Dedifferentiated amniotic fluid mesenchymal stem cell (primary cell): ENCODE data around the gene AFF3.
"Not testable (repeated sequence)": the region's sequence is repeated elsewhere in the genome, so short reads cannot be mapped to it uniquely, and the experiment has no call there.

Experiments used
- DNase-seq: peaks from one replicate; pipeline ENCODE4 v3.0.0-alpha.2; 2016; ENCODE audit errors: extremely low spot score

AFF3 gene

DNA sequence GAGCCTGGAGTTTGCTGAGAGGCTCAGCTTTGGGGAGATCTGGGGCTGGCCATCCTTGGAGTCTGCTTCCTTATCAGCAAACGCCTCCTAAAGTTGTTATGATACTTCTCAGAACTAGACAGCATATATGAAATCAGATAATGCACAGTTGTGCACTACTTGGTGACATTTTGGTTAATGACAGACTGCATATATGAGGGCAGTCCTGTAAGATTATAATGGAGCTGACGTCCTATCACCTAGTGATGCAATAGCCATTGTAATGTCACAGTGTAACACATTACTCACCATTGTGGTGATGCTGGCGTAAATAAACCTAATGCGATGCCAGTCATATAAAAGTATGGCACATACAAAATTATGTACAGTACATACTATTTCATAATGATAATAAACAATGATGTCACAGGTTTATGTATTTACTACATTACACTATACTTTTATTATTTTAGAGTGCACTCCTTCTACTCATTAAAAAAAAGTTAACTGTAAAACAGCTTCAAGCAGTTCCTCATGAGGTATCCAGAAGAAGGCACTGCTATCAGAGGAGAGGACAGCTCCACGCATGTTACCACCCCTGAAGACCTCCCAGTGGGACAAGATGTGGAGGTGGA is 354.5 kb downstream of the AFF3 start:
- no peak for DNase-seq

DNA sequence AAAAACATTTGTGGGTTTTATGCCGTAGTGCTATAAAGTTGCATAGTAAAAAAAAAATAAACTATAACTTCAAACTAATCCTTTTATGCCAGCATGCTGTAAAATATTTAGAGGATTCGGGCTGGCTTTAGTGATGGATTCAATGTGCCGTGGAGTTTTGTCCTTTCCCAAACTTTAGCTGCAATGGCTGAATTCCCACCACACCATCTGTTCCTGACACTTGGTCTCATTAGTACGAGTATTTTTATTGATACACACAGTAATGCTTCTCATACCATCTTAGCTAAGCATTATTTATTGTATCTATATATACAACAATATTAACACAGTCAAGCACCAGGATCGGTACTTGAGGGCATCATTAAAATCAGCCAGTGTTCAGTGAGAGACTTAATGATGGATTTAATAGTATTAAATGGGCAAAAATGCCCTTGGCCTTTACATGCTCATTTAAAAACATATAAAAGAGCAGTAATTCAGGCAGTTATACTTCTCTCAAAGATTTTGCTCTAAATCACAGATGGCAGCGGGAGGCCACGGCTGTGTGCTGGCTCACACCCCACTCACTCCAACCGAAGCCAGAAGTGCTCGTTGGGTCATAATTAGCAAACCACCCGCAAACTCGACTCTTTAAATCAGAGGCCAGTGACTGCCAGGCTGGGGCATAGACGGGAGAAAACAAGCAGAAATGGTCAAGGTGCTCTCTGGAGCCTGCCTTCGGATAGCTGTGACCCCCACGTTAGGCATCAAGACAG is 355.6 kb downstream of the AFF3 start:
- DNase-seq: no peak

DNA sequence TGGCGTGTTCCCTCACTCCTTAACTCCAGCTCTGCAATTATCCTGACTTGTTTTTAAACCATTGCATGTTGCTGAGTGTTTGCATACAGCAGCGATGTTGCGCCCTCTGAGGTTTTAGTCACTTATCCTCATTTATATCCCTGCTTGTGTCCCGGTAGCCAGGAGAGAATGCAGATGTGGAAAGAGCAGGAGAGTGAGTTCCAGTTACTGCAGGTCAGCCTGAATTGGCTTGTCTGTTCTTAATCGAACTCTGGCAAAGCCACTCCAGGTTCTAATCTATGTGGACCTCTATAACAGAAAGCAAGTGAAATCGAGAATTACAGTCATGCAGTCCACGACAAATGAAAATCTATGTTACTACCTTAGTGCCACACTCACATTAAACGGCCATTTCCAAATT is 357.4 kb downstream of the AFF3 start:
- DNase-seq: no peak

DNA sequence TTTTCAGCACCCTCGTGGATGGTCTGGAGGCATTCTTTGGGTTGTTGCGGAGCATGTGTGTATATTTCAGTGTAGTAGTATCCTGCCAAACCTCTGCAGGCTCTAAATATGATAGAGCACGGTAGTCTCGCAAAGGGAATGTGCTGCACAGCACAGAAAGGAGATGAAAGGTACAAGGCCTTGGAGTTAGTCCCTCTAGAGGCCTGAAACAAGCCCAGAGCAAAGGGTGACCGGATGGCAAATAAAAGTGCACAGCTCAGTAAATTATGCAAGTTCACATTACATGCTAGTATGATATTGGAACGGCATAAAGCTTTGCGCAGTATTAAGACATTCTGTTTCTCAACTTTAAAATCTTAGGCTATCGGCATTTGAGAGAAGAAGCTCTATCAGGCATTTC is 358.1 kb downstream of the AFF3 start:
- DNase-seq: no peak

DNA sequence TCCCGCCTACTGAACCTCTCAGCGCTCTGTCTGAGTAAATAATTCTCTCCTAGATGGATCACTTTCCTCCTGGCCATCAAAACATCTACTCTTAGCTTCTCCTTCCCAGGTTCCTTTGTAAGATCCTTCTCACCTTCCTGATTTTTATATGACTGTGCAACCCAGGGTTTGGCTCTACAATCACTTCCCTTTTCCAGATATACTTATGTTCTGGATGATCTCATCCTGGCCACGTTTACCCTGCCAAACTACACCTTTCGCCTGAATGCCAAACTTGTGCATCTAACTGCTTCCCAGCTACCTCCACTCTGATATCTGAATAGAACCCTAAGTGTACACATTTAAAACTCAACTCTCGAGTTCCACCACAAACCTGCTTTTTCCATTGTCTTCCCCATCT is 362.1 kb downstream of the AFF3 start:
- no peak for DNase-seq

DNA sequence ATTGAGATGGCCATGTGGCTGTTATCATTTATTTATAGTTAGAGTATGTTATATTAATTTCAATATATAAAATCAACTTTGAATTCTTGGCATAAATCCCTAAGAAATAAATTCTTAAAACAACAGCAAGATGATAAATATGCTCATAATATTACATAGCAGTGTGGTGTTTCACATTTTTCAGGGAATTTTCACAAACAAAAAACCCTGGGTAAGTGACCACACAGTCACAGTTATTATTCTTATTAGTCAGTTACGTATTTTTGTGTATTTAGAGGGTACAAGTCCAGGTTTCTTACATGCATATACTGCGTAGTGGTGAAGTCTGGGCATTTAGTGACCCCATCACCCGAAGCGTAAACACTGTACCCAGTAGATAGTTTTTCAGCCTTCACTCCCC is 363.1 kb downstream of the AFF3 start:
- DNase-seq: no peak

DNA sequence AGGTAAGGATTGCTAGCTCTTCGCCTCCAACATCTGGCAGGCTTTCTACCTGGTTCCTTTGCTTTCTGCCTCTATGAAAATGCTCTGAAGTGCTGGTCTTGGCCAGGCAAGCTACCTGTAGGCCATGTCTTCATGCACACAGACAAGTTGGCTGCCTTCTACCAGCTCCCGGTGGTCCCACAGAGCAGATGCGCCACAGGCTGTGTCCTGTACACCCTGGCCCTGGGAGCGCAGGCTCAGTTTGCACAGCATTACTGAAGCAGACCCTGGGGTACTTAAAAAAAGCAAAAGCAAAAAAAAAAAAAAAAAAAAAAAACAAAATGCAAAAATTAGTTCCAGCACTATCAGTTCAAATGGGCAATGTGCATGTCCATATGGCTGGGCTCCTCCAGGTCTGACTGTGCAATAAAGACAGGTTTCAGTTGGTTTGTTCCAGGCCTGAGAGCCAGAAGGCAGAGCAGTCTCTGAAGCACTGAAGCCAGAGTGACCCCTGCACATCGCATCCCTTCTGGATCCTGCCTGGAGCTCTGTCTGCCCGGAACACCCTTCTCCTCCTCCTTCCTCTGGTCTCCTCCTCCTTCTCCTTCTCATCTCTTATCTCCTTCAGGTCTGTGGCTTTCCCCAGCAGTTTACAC is 364.6 kb downstream of the AFF3 start:
- DNase-seq: no peak

DNA sequence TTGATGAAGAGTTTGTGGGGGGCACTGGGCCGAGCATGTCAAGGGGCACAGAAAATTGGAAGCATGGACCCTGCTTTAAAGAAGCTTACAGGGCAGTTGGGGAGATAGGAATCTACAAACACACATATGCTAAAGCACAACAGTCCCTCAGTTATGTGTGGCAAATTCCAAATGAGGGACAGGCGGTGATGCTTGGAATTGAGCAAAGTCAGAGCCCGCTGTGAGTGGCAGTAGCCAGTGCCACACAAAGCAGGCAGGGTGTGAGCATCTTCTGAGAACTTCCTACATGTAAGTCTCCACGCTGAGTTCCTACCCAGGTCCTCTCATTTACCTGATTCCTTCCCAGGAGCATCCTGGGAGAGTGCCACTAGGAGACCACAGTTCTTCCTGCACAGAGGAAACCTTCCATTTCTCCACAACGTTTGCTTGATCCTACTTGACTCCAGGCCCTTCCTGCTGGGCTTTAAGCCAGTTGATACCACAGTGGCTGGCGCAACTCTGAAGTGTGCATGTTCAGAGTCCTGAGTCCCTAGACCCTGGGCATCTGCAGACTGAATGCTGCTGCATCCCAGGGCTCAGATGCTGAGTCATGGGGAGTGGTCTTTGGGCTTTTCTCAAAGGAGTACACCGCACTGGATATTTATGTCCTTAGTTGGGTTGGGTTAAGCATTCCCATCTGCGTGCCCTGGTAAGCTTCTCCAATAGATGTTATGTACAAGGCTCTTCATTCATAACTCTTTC is 365.3 kb downstream of the AFF3 start:
- DNase-seq: no peak

DNA sequence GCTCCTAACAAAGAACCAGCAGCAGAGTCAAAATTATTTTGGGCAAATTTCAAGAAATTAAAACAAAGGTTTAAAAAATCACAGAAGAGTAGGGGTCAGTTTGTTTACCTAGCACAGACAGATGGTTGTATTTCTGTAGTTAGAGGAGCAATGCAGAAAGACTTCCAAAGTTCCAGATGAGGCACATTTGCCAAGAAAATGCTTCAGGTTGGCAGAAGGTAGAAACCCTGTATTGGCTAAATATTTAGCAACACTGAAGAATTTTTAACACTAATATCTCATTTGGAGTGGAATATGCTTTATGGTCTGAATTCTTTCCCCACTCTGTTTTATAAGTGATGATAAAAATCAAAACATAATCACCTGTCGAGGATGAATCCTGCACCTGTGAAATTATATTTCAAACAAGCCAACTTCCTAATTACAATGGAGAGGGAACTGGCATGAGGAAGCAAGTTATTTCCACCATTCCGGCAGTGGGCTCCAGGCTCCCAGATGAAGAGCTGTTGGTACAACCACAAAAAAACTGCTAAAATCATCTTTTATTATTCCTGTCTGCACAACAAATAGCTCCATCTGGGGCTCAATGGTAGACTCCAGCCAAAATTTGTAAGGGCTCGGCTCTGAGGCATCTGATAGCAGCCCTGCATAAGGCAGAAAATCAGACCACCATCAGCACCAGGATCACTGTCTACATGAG is 366.0 kb downstream of the AFF3 start:
- DNase-seq: no peak

DNA sequence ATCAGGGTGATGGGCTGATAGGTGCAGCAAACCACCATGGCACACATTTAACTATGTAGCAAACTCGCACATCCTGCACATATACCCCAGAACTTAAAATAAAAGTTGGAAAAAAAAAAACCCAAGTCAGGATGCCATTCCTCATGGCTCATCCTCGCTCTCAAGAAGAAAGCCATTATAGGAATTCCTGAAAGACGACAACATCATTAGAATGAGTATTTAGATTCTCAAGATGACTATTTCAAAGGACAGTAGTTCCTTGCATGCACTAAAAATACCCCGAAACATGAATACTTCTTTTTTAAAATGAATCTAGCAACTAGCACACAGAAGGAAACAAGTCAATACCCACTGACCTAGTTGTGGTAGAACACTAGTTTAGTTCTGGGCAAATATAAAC is 366.8 kb downstream of the AFF3 start:
- DNase-seq: peak; percentile 35

DNA sequence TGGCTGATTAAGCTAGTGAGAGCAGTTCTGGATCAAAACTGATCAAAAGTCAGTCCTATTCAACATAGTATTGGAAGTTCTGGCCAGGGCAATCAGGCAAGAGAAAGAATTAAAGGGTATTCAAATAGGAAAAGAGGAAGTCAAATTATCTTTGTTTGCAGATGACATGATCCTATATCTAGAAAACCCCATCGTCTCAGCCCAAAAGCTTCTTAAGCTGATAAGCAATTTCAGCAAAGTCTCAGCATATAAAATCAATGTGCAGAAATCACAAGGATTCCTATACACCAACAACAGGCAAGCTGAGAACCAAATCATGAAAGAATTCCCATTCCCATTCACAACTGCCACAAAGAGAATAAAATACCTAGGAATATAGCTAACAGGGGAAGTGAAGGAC is 368.7 kb downstream of the AFF3 start:
- DNase-seq: not testable (repeated sequence)

DNA sequence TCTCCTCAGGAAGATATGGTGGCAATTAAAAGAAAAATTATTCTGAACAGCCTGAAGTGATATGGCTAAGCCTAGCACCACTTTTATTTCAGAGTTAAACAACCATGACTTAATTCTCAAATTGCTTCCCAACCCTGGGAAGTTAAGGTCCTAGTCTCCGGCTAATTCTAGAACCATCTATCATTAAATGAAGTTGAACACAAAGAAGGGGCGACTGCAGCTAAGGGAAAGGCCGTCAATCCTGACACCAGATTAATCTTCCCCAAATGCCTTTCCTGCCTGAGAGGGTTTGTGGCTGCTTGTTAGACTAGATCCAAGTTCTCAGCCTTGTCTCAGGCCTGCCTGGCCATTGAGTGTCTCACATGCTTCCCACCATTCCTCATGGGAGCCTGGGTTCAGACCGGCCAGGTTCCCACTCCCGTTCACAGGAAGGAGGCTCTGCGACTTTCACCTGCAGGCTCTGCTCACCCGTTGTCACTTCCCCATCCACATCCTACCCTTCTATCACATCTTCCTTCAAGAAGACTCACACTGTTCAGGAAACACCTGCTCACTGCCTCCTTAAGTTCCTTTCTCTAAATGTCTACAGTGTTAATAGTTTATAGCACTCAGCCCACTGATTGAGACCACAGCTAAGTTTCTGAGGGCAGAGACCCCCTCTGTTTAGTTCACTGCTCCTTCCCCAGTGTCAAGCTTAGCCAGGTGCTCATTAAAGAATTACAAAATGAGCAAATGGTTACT is 369.6 kb downstream of the AFF3 start:
- DNase-seq: no peak

DNA sequence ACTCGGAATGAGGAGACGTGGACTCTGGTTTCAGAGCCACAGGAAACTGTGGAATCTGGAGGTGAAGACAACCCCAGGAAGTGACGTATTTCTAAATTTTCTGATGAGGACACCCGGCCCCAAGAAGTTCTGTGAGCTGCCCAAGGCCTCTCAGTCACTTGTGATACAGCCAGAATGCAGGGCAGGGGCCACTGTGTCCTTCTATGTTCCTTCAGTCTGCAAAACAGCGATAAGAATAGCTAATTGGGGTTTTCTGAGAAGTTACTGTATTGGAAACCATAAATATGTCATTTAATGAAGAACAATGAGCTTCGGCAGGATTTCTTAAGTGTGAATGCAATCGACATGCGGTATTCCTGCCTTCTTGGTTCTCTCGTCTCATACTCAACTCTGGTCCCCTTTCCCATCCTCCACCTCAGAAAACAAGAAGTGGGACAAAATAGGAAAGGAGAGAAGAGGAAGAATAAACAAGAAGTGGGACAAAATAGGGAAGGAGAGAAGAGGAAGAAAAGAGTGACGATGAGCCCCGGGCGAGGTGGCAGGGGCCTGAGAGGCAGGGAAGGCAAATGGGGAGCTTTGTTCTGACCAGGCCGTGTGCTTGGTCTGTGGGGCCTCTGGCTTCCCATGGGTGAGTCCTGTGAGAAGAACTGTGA is 370.6 kb downstream of the AFF3 start:
- no peak for DNase-seq

DNA sequence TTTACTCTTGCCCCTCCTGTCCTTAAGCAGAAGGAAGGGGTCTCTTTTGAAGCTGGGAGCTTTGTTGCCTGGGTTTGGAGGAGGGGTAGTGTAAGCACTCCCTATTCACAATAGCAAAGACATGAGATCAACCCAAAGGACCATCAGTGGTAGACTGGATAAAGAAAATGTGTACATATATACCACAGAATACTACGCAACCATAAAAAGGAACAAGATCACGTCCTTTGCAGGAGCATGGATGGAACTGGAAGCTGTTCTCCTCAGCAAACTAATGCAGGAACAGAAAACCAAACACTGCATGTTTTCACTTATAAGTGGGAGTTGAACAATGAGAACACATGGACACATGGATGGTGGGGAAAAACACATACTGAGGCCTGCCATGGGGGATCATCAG is 371.5 kb downstream of the AFF3 start:
- no peak for DNase-seq

DNA sequence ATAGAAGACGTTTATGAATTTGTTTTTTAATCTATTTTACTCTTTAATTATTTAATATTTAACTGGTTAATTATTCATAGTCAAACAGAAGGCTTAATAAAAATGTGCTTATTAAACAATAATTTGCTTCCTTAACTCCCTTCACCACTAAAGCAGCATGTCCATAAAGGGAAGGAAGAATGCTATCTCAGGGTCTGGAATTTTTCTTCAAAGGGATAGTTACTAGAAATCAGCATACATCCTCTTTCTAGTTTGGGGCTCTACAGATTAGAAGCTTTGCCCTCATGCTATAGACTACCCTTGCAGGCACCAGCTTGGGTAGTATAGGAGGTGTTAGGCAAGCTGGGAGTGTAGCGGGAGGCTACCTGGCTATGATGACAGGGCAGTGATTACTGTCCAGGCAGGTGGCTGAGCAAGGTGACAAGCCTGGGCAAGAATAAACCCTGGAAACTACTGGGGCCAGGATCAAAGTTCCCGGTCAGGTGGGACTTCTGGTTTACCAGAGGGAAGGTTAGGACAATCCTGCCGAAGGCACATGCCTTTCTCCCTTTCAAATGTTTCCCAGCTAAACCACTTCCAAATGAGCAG is 376.6 kb downstream of the AFF3 start:
- no peak for DNase-seq

DNA sequence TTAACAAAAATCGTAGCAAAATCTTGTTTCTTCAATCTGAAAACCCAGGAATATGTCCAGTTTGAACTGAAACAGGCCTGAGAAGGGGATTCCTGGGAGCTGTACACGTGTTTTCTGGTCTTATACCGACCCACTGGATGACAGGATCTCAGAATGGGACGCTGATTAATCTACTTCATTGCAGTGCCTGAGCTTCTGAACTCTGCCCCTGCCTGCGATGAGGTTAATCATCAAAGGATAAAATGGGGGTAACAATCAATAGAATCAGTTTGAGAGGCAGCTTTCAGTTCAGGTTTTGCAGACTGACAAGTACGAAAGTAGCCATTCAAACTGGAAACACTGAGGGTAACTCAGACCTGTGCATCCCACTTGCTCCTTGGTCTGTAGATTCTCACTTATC is 378.6 kb downstream of the AFF3 start:
- no peak for DNase-seq

DNA sequence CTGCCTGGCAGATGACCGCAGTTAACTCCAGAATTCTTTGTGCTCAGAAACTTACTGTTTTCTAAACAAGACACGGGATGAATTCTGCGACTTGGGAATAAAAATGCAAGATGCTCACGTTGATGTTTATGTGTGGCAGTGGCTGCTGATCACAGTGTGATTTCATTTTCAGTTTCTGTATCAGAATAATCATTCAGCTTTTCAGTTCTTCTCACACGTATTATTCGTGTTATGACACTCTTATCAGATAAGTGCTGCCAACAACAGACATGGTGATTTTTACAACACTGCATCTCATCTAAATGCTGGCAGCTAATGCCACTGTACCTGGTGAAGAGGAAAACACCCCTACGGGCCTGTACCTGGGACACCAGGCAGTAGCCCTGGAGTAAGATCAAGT is 379.7 kb downstream of the AFF3 start:
- DNase-seq: no peak

DNA sequence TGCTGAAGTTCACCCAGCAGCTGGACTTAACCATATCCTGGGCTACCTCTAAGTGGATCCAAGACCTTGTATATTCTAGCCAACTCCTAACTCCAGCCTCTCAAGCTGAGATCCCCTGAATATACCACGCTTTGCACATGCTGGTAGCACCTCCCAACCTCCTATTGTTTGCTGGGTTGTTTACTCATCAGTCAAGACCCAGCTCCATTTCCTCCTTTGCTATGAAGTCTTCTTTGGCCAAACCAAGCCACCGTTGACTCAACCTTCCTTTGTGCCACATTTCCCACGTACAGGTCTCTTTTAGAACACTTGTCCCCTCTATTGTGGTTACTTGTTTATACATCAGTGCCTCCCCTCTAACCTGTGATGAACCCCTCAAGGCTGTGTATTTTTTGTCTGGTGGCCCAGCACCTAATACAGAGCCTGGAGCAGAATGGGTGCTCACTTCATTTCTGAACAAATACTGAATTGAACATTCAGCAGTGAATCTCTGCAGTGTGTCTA is 384.7 kb downstream of the AFF3 start:
- no peak for DNase-seq

DNA sequence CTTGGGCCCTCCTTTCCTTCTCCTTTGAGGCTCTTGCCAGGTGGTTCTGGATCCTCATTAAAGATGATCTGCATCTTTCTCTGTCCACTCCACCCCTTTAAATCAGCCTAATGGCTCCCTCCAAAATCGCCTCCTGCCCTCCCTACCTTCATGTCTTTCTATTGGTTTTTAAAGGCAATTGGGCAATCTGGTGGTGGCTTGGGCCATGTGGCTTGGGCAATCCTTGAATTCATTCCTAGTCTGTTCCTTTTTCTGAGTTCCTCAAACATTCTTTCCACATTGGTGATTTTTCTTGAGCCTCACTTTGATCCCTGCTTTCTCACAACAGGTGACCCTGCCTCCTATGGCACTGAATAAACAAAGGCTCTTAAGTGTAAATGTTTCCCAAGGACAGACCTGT is 386.3 kb downstream of the AFF3 start:
- DNase-seq: no peak

DNA sequence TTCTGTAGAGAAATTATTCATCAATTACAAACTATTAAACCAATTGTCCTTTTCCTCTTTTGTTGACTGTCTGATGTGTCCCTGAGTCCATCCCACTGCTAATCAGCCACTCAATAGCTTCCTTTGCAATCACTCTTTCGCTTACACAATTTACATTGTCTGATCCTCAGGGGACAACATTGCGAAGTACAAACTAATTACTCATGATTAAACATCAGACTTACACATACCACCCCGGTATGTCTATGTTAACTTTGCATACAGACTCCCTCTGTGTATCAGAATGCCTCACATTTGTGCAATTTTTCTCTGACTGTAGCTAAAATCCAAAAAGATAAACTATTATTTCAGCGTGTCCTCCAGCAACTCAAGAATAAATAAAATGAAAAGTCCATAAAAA is 388.2 kb downstream of the AFF3 start:
- no peak for DNase-seq
